ENCODE measurements around the gene OTOG. TPM values are rescaled to one million over a fixed set of nuclear protein-coding genes. Genes with fewer than 3 reads are reported as not detected.

The OTOG gene
- polyA plus RNA-seq, 1 experiment = not detected

- H3K27me3 ChIP-seq (ENCODE audit: control insufficient read depth, insufficient read depth, low read length) = peaks cover 7% of the 10 kb centered on the region
- H3K36me3 ChIP-seq (ENCODE audit: control insufficient read depth, insufficient read depth, low read length) = no peaks in the 10 kb centered on the region
- ChIA-PET POLR2A (no interaction called here), CTCF (interaction anchor here (0.7 to 2.4 kb wide), 7 partner anchors 11 to 709 kb away, joined by 3 to 21 read pairs (median 5); no protein-coding TSS in a partner anchor)
- TF ChIP-seq CTCF (IDR thresholded peaks at IDR 0.05; ENCODE audit: insufficient read depth, low read depth, low read length) = no peak
- no peak overlapping the region for H3K4me3 ChIP-seq (ENCODE audit: low read depth, low read length)
- no peak for DNase-seq (ENCODE audit: low read depth)
Measured at GRCh38 chr11:17528906-17529843, 17.9 kb upstream of the OTOG start.

DNA sequence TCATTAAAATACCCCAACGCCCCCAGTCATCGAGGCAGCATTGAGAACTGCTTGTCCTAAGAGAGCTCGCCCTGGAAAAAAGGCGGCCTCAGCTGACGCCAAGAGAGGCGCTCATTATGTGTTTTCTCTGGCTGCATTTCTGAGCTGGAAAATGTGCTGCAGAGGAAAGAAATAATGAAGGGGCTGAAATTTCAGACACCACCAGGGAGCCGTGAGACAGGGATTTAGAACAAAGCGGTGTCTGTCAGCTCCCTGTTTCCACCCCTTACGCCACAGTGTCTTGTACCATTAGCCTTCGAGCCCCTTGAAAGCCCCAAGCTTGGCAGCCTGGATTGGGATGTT, 17.2 kb upstream of the OTOG start:
- Histone ChIP-seq H3K4me3 (ENCODE audit: low read depth, low read length) (no peak overlapping the region), H3K36me3 (ENCODE audit: control insufficient read depth, insufficient read depth, low read length) (no peaks in the 10 kb centered on the region), H3K27me3 (ENCODE audit: control insufficient read depth, insufficient read depth, low read length) (peaks cover 7% of the 10 kb centered on the region)
- ChIA-PET CTCF (interaction anchor here (0.6 to 1.5 kb wide), 4 partner anchors 22 to 320 kb away, joined by 3 to 5 read pairs (median 3); no protein-coding TSS in a partner anchor), POLR2A (no interaction called here)
- TF ChIP-seq CTCF (IDR thresholded peaks at IDR 0.05; ENCODE audit: insufficient read depth, low read depth, low read length) = no peak
- no peak for DNase-seq (ENCODE audit: low read depth)

GRCh38 chr11:17531071-17531600, 15.9 kb upstream of the OTOG start:
- ChIA-PET CTCF (no interaction called here), POLR2A (no interaction called here)
- no peak overlapping the region for H3K4me3 ChIP-seq (ENCODE audit: low read depth, low read length)
- no peak for DNase-seq (ENCODE audit: low read depth)
- TF ChIP-seq CTCF (IDR thresholded peaks at IDR 0.05; ENCODE audit: insufficient read depth, low read depth, low read length) = no peak
- peaks cover 8% of the 10 kb centered on the region for H3K27me3 ChIP-seq (ENCODE audit: control insufficient read depth, insufficient read depth, low read length)
- H3K36me3 ChIP-seq (ENCODE audit: control insufficient read depth, insufficient read depth, low read length) = no peaks in the 10 kb centered on the region

GRCh38 chr11:17531636-17532113, 15.4 kb upstream of the OTOG start:
- DNase-seq (ENCODE audit: low read depth) = no peak
- no peak overlapping the region for H3K4me3 ChIP-seq (ENCODE audit: low read depth, low read length)
- no peak for TF ChIP-seq CTCF (IDR thresholded peaks at IDR 0.05; ENCODE audit: insufficient read depth, low read depth, low read length)
- ChIA-PET CTCF (no interaction called here), POLR2A (no interaction called here)
- no peaks in the 10 kb centered on the region for H3K36me3 ChIP-seq (ENCODE audit: control insufficient read depth, insufficient read depth, low read length)
- peaks cover 9% of the 10 kb centered on the region for H3K27me3 ChIP-seq (ENCODE audit: control insufficient read depth, insufficient read depth, low read length)

DNA sequence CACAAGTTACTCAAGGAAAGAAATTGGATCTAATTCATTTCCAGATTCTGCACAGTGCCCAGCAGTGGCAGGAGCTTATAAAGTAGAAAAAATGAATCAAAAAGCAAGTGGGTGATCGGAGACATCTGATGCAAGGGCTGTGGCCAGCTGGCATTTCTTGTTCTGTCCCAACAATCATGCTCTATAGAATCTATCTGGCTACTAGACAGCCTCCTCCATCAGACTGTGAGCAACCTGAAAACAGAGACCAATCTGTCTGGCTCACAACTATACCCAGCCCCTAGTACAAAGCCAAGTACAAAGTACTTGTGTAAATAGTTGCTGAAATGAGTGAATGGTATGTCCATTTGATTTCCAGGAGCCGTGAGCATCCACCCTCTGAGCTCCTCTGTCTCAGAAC, 14.3 kb upstream of the OTOG start:
- Histone ChIP-seq H3K4me3 (ENCODE audit: low read depth, low read length) (no peak overlapping the region), H3K27me3 (ENCODE audit: control insufficient read depth, insufficient read depth, low read length) (peaks cover 10% of the 10 kb centered on the region), H3K36me3 (ENCODE audit: control insufficient read depth, insufficient read depth, low read length) (no peaks in the 10 kb centered on the region)
- ChIA-PET POLR2A (no interaction called here), CTCF (no interaction called here)
- no peak for DNase-seq (ENCODE audit: low read depth)
- TF ChIP-seq CTCF (IDR thresholded peaks at IDR 0.05; ENCODE audit: insufficient read depth, low read depth, low read length) = no peak
